HG03565 (cell line): ENCODE results near the gene NCOR1.
A peak's percentile ranks its signal among the peaks of the same experiment; 100 is the strongest.

Experiments used
- ATAC-seq: cut with Tn5 transposase; IDR thresholded peaks from one replicate; pipeline ENCODE4 v1.9.1; 2021; ENCODE audit warnings: mild to moderate bottlenecking, moderate library complexity; ENCODE audit not compliant: unreplicated experiment

The NCOR1 gene

GRCh38 chr17:16037636-16038035 is 177.7 kb downstream of the NCOR1 start:
- ATAC-seq: no peak

- no peak for ATAC-seq
These were observed 179.1 kb downstream of the NCOR1 start for GRCh38 chr17:16036261-16036660.

GRCh38 chr17:16033729-16034349 is 181.5 kb downstream of the NCOR1 start:
- ATAC-seq: no peak

- peak; percentile 92 for ATAC-seq
These were observed 187.4 kb downstream of the NCOR1 start for GRCh38 chr17:16027708-16028584.

GRCh38 chr17:16026895-16027294 is 188.4 kb downstream of the NCOR1 start:
- ATAC-seq: no peak

- no peak for ATAC-seq
These were observed 190.1 kb downstream of the NCOR1 start for GRCh38 chr17:16025202-16025601.

GRCh38 chr17:16023881-16024280 is 191.5 kb downstream of the NCOR1 start:
- ATAC-seq: no peak

GRCh38 chr17:16019347-16019746 is 196.0 kb downstream of the NCOR1 start:
- no peak for ATAC-seq

GRCh38 chr17:16013943-16014407 is 201.4 kb downstream of the NCOR1 start:
- no peak for ATAC-seq

- no peak for ATAC-seq
These were observed 207.9 kb downstream of the NCOR1 start for GRCh38 chr17:16007439-16007838.

- no peak for ATAC-seq
These were observed 209.7 kb downstream of the NCOR1 start for GRCh38 chr17:16005636-16006035.

- ATAC-seq: no peak
These were observed 211.5 kb downstream of the NCOR1 start for GRCh38 chr17:16003841-16004240.

GRCh38 chr17:16002708-16003260 is 212.6 kb downstream of the NCOR1 start:
- no peak for ATAC-seq

- no peak for ATAC-seq
These were observed 214.0 kb downstream of the NCOR1 start for GRCh38 chr17:16001226-16001897.

GRCh38 chr17:15999974-16000827 is 215.1 kb downstream of the NCOR1 start:
- no peak for ATAC-seq

- peak; percentile 92 for ATAC-seq
These were observed 216.0 kb downstream of the NCOR1 start, which contains the start of the genes TTC19 and ZSWIM7 for GRCh38 chr17:15999141-15999973. TSS of gene TTC19 (plus strand) at chr17:15999824. CDS start at chr17:15999849, 25 bp downstream. TSS of gene ZSWIM7 (minus strand) at chr17:15999704. CDS start at chr17:15999594, 110 bp downstream.

GRCh38 chr17:15998031-15998562 is 217.2 kb downstream of the NCOR1 start:
- no peak for ATAC-seq

- ATAC-seq: no peak
These were observed 219.0 kb downstream of the NCOR1 start for GRCh38 chr17:15996322-15996721.
